ENCODE results near the gene LIX1. TPM values are rescaled to one million over a fixed set of nuclear protein-coding genes. Genes with fewer than 3 reads are reported as not detected.
A peak's percentile ranks its signal among the peaks of the same experiment; 100 is the strongest.

The LIX1 gene
- total and polyA plus RNA-seq, 2 of the 8 experiments (the other 6 are each of a cell fraction or from before 2014, with no cell fraction given), result 0.26 to 0.45 TPM

GRCh38 chr5:97162045-97162444 is 19.6 kb upstream of the LIX1 start:
- no peak overlapping the region for H3K4me3 ChIP-seq (ENCODE audit: extremely low read depth in 1 of 4, insufficient read depth in 2 of 4, low read depth in 3 of 4, low read length in 4 of 4)
- no peaks in the 10 kb centered on the region for H3K27me3 ChIP-seq (replicated peaks in 1 of 4; ENCODE audit: control insufficient read depth in 3 of 4, extremely low read depth in 1 of 4, insufficient read depth in 3 of 4, low read length in 3 of 4)
- H3K23ac ChIP-seq (ENCODE audit: insufficient read length), result no peak overlapping the region
- 58% methylated on average over 4 of the region's 4 CpGs; no CpG with 5 or more reads in 1 of the 2 experiments for WGBS, 2 experiments (ENCODE audit: extremely low coverage in 1 of 2, insufficient coverage in 1 of 2, insufficient read length in 1 of 2, insufficient replicate concordance in 2 of 2, low coverage in 1 of 2, low lambda C conversion rate in 2 of 2, missing lambda C conversion rate in 1 of 2)
- H3K9ac ChIP-seq (replicated peaks in 1 of 4; ENCODE audit: extremely low read depth in 1 of 4, low read depth in 3 of 4, low read length in 3 of 4), result no peak overlapping the region
- H2BK5ac ChIP-seq (ENCODE audit: low read depth, low read length), result no peak overlapping the region
- H4K20me1 ChIP-seq (replicated peaks in 1 of 2; ENCODE audit: control insufficient read depth in 1 of 2, insufficient read depth in 2 of 2, low read length in 2 of 2), result peaks cover 0 to 1% of the 10 kb centered on the region in 2 experiments
- no peaks in the 10 kb centered on the region for H3K79me2 ChIP-seq (ENCODE audit: control insufficient read depth in 1 of 2, insufficient read depth in 2 of 2, low read length in 2 of 2)
- H3K4me2 ChIP-seq (ENCODE audit: insufficient read depth in 1 of 2, low read depth in 2 of 2, low read length in 2 of 2), result no peak overlapping the region
- H3K79me1 ChIP-seq (ENCODE audit: low read depth, low read length), result no peaks in the 10 kb centered on the region
- DNase-seq (ENCODE audit: low read depth in 1 of 2, low spot score in 2 of 2) (peak in 1 of 2 experiments; percentile 67), FAIRE-seq (peak; percentile 89)
- TF ChIP-seq RAD21 (IDR thresholded peaks at IDR 0.05 in 1 of 2, conservative IDR thresholded peaks at IDR 0.05 in 1 of 2; ENCODE audit: low read depth in 2 of 2, low read length in 2 of 2) (peak; percentile 90 to 93), TBP (IDR thresholded peaks at IDR 0.05; ENCODE audit: low read depth, low read length) (no peak), POLR2AphosphoS5 (IDR thresholded peaks at IDR 0.05; ENCODE audit: low read depth, low read length) (no peak), CTCF (IDR thresholded peaks at IDR 0.05; ENCODE audit: control extremely low read depth in 1 of 3, insufficient read depth in 1 of 3, low read depth in 1 of 3, low read length in 3 of 3) (peak in 2 of 3 experiments; percentile 72 to 84; a peak in 3 of 4 replicates), TAF1 (IDR thresholded peaks at IDR 0.05; ENCODE audit: low read depth, low read length) (no peak)
- H2BK120ac ChIP-seq (replicated peaks; ENCODE audit: low read depth, low read length), result no peak overlapping the region
- no peaks in the 10 kb centered on the region for H3K23me2 ChIP-seq (ENCODE audit: low read depth, low read length)
- no peak overlapping the region for H4K91ac ChIP-seq (replicated peaks; ENCODE audit: insufficient read length, low read length)
- no peak overlapping the region for H2BK15ac ChIP-seq (ENCODE audit: low read length)
- no peak overlapping the region for H4K5ac ChIP-seq (ENCODE audit: insufficient read length, low read depth, low read length)
- no peak overlapping the region for H4K8ac ChIP-seq (ENCODE audit: extremely low read depth, insufficient read depth, low read length)
- no peak overlapping the region for H2BK20ac ChIP-seq (ENCODE audit: low read length)
- peaks cover 2 to 48% (median 20%) of the 10 kb centered on the region in 4 experiments; a peak in 6 of 8 replicates for H3K36me3 ChIP-seq (ENCODE audit: control insufficient read depth in 2 of 4, insufficient read depth in 4 of 4, low read length in 3 of 4)
- H3K56ac ChIP-seq (replicated peaks; ENCODE audit: insufficient read length, low read depth, low read length), result no peak overlapping the region
- no peak overlapping the region for H3K4ac ChIP-seq (replicated peaks; ENCODE audit: insufficient read length, low read depth, low read length)
- no peak overlapping the region for H2AFZ ChIP-seq (ENCODE audit: low read length)
- CTCF ChIA-PET (ENCODE audit: partially characterized antibody), result interaction anchor here (0.5 to 9.8 kb wide), 38 partner anchors 10 to 567 kb away, joined by 3 to 118 read pairs (median 4); partner anchors contain the start of gene LIX1
- H3K14ac ChIP-seq (ENCODE audit: insufficient read length), result no peak overlapping the region
- no peaks in the 10 kb centered on the region for H3K4me1 ChIP-seq (replicated peaks in 1 of 4; ENCODE audit: control insufficient read depth in 3 of 4, insufficient read depth in 4 of 4, low read length in 3 of 4)
- no peak overlapping the region for H2BK12ac ChIP-seq (ENCODE audit: low read depth, low read length)
- H3K9me3 ChIP-seq (ENCODE audit: insufficient read depth in 2 of 2, low read depth in 1 of 2, low read length in 1 of 2), result no peaks in the 10 kb centered on the region
- POLR2A ChIA-PET (ENCODE audit: partially characterized antibody), result no interaction called here
- no peak overlapping the region for H2AK5ac ChIP-seq (ENCODE audit: low read depth, low read length)
- no peak overlapping the region for H3K27ac ChIP-seq (ENCODE audit: low read depth, low read length)
- no peak overlapping the region for H3K18ac ChIP-seq (ENCODE audit: extremely low read depth, low read length)
